Astrocyte (in vitro differentiated cells and primary cell): Measurements from ENCODE around the gene NUCB2. TPM values are rescaled to one million over a fixed set of nuclear protein-coding genes. Genes with fewer than 3 reads are reported as not detected.

Experiments used
- DNase-seq: peaks from one replicate; pipeline ENCODE4 v3.0.0-alpha.2; 2010; ENCODE audit warnings: low read depth
- FAIRE-seq: peaks from 2 replicates; lab custom pipeline; 2011; peaks lifted over from hg19 to GRCh38; lab: Jason Lieb, UNC
- H2AFZ ChIP-seq: 2 replicates; pipeline ENCODE4 v1.6.0; 2012; ENCODE audit warnings: low read depth, low read length, inconsistent platforms
- H3K27ac ChIP-seq: 2 replicates; pipeline ENCODE4 v1.5.1; 2011; ENCODE audit warnings: low read depth, low read length, inconsistent platforms
- H3K27me3 ChIP-seq: 2 replicates; pipeline ENCODE4 v1.6.0; 2011; ENCODE audit warnings: low read length, inconsistent platforms; ENCODE audit not compliant: insufficient read depth
- H3K36me3 ChIP-seq: 2 replicates; pipeline ENCODE4 v1.5.1; 2011; ENCODE audit warnings: low read length, inconsistent platforms; ENCODE audit not compliant: insufficient read depth
- H3K4me1 ChIP-seq: 2 replicates; pipeline ENCODE4 v1.5.1; 2011; ENCODE audit warnings: low read length, inconsistent platforms; ENCODE audit not compliant: insufficient read depth
- H3K4me2 ChIP-seq: 2 replicates; pipeline ENCODE4 v1.6.0; 2012; ENCODE audit warnings: low read length, inconsistent platforms
- H3K4me3 ChIP-seq: 2 replicates; pipeline ENCODE4 v1.5.1; 2011; ENCODE audit warnings: low read depth, mild to moderate bottlenecking, low read length, inconsistent platforms; ENCODE audit not compliant: insufficient read depth
- H3K79me2 ChIP-seq: 2 replicates; pipeline ENCODE4 v1.6.0; 2012; ENCODE audit warnings: mild to moderate bottlenecking, low read length, inconsistent platforms; ENCODE audit not compliant: insufficient read depth
- H3K9ac ChIP-seq: 2 replicates; pipeline ENCODE4 v1.6.0; 2012; ENCODE audit warnings: mild to moderate bottlenecking, low read length, inconsistent platforms
- H3K9me3 ChIP-seq: 2 replicates; pipeline ENCODE4 v1.5.1; 2012; ENCODE audit warnings: low read depth, mild to moderate bottlenecking, low read length, inconsistent platforms; ENCODE audit not compliant: insufficient read depth
- H4K20me1 ChIP-seq: 2 replicates; pipeline ENCODE4 v1.6.0; 2012; ENCODE audit warnings: low read length, inconsistent platforms; ENCODE audit not compliant: insufficient read depth
- H3K27ac Mint-ChIP-seq: one replicate; pipeline ENCODE4 v1.8.0; 2021; ENCODE audit warnings: mild to moderate bottlenecking, mixed read lengths; ENCODE audit not compliant: unreplicated experiment
- H3K27me3 Mint-ChIP-seq: one replicate; pipeline ENCODE4 v1.8.0; 2021; ENCODE audit warnings: low read depth, mixed read lengths; ENCODE audit not compliant: unreplicated experiment
- H3K36me3 Mint-ChIP-seq: one replicate; pipeline ENCODE4 v1.8.0; 2021; ENCODE audit warnings: low read depth, mixed read lengths; ENCODE audit not compliant: unreplicated experiment
- H3K4me1 Mint-ChIP-seq: one replicate; pipeline ENCODE4 v1.8.0; 2021; ENCODE audit warnings: low read depth, mixed read lengths; ENCODE audit not compliant: unreplicated experiment
- H3K4me3 Mint-ChIP-seq: one replicate; pipeline ENCODE4 v1.8.0; 2021; ENCODE audit warnings: mild to moderate bottlenecking, moderate library complexity, mixed read lengths; ENCODE audit not compliant: unreplicated experiment
- H3K9me3 Mint-ChIP-seq: one replicate; pipeline ENCODE4 v1.8.0; 2021; ENCODE audit warnings: mild to moderate bottlenecking, mixed read lengths; ENCODE audit not compliant: unreplicated experiment
- CTCF ChIP-seq: IDR thresholded peaks from 2 replicates; pipeline ENCODE4 v1.5.1; 2011; ENCODE audit warnings: low read depth, mild to moderate bottlenecking, inconsistent platforms, low read length, moderate library complexity; ENCODE audit not compliant: insufficient read depth
- EZH2 ChIP-seq: IDR thresholded peaks from 2 replicates; pipeline ENCODE4 v1.6.1; 2012; ENCODE audit warnings: mild to moderate bottlenecking, low read length, inconsistent platforms; ENCODE audit not compliant: insufficient read depth
- total RNA-seq: library from RNA; stranded (reverse); gene quantifications from 2 replicates; pipeline ENCODE4 v1.2.1, GENCODE V29; 2021

The NUCB2 gene
- total RNA-seq, 1 donor from 2014 or later, result 71.2 TPM

DNA sequence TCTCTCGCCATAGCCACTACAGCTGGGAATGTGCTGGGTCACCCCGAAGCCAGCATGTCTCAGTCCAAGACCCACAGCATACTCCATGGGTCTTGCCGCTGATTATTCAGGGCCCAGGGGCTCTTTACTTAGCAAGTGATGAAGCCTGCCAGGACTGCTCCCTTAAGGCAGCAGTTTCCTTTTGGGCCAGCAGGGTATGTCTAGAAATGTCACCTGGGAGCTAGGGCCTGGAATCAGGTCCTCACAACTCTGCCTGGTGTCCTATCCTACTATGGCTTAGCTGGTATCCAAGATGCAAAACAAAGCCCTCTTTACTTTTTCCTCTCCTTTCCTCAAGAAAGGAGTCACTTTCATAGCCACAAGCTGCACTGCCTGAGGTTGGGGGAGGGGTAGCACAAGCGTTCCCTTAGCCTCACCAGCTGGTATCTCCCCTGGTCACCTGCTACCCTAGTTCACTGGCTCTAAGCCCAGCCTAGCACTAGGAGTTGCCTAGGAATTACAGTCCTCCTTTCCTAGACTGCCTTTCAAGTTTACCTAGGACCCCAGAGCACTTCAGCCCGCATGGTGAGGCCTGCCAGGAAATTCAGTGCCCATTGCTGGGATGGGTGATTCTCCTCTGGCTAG, 52.4 kb downstream of the NUCB2 start:
- FAIRE-seq (no peak), DNase-seq (no peak)
- Mint-ChIP-seq H3K9me3 (no peaks in the 10 kb centered on the region), H3K27ac (no peak overlapping the region), H3K4me1 (no peaks in the 10 kb centered on the region), H3K36me3 (peaks cover 4% of the 10 kb centered on the region), H3K27me3 (no peaks in the 10 kb centered on the region), H3K4me3 (no peak overlapping the region)
- Histone ChIP-seq H3K79me2 (no peaks in the 10 kb centered on the region), H3K27ac (no peak overlapping the region), H4K20me1 (no peaks in the 10 kb centered on the region), H3K27me3 (no peaks in the 10 kb centered on the region), H3K4me3 (no peak overlapping the region), H3K4me1 (no peaks in the 10 kb centered on the region), H3K9ac (no peak overlapping the region), H2AFZ (no peak overlapping the region), H3K4me2 (no peak overlapping the region), H3K36me3 (peaks cover 5% of the 10 kb centered on the region), H3K9me3 (no peaks in the 10 kb centered on the region)
- TF ChIP-seq CTCF, result no peak
- TF ChIP-seq EZH2, result no peak

DNA sequence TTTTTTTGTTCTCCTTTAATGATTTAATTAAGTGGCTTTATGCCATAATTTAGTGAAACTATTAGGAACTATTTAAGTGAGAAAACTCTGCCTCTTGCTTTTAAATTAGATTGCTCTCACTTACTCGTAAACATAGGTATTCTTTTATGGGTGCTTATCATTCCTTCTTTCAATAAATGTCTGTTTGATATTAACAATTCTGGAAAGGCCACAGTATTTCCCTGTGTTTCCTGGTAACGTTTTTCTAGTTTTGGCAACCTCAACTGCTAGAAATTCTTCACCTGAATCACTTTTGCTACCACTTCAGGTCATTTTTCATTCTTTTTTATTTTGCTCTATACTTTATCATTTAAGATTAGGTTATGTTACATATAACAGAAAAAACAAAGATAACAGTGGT, 55.1 kb downstream of the NUCB2 start:
- Histone ChIP-seq H3K4me1 (no peaks in the 10 kb centered on the region), H3K4me3 (no peak overlapping the region), H3K36me3 (peaks cover 5% of the 10 kb centered on the region), H3K9me3 (no peaks in the 10 kb centered on the region), H3K27me3 (no peaks in the 10 kb centered on the region), H4K20me1 (no peaks in the 10 kb centered on the region), H2AFZ (no peak overlapping the region), H3K27ac (no peak overlapping the region), H3K79me2 (no peaks in the 10 kb centered on the region), H3K4me2 (no peak overlapping the region), H3K9ac (no peak overlapping the region)
- H3K36me3 Mint-ChIP-seq, result peaks cover 2% of the 10 kb centered on the region
- no peaks in the 10 kb centered on the region for H3K27me3 Mint-ChIP-seq
- TF ChIP-seq EZH2 (no peak), CTCF (no peak)
- H3K4me3 Mint-ChIP-seq, result no peak overlapping the region
- DNase-seq (no peak), FAIRE-seq (no peak)
- no peaks in the 10 kb centered on the region for H3K9me3 Mint-ChIP-seq
- H3K4me1 Mint-ChIP-seq, result no peaks in the 10 kb centered on the region
- H3K27ac Mint-ChIP-seq, result no peak overlapping the region

- no peaks in the 10 kb centered on the region for H3K9me3 Mint-ChIP-seq
- H3K36me3 Mint-ChIP-seq, result peaks cover 2% of the 10 kb centered on the region
- FAIRE-seq (no peak), DNase-seq (no peak)
- H3K27ac Mint-ChIP-seq, result no peak overlapping the region
- TF ChIP-seq EZH2, result no peak
- H3K4me3 Mint-ChIP-seq, result no peak overlapping the region
- H3K36me3 ChIP-seq, result peaks cover 5% of the 10 kb centered on the region
- no peak overlapping the region for H3K4me3 ChIP-seq
- H3K9me3 ChIP-seq, result no peaks in the 10 kb centered on the region
- H3K27me3 ChIP-seq, result no peaks in the 10 kb centered on the region
- no peaks in the 10 kb centered on the region for H3K27me3 Mint-ChIP-seq
- H3K4me1 Mint-ChIP-seq, result no peaks in the 10 kb centered on the region
- no peak overlapping the region for H2AFZ ChIP-seq
- H3K79me2 ChIP-seq, result no peaks in the 10 kb centered on the region
- H3K4me2 ChIP-seq, result no peak overlapping the region
- no peak overlapping the region for H3K27ac ChIP-seq
- no peaks in the 10 kb centered on the region for H3K4me1 ChIP-seq
- no peak overlapping the region for H3K9ac ChIP-seq
- no peaks in the 10 kb centered on the region for H4K20me1 ChIP-seq
These were observed 57.5 kb downstream of the NUCB2 start for GRCh38 chr11:17333799-17334586.
